GM18873 (cell line): Measurements from ENCODE around the gene LCOR.
"Not testable (repeated sequence)": the region's sequence is repeated elsewhere in the genome, so short reads cannot be mapped to it uniquely, and the experiment has no call there.

Experiments used
- ATAC-seq: cut with Tn5 transposase; IDR thresholded peaks from one replicate; pipeline ENCODE4 v1.9.1; 2021; ENCODE audit warnings: mild to moderate bottlenecking, moderate library complexity, moderate number of reproducible peaks; ENCODE audit not compliant: unreplicated experiment, low FRiP score

Gene LCOR

DNA sequence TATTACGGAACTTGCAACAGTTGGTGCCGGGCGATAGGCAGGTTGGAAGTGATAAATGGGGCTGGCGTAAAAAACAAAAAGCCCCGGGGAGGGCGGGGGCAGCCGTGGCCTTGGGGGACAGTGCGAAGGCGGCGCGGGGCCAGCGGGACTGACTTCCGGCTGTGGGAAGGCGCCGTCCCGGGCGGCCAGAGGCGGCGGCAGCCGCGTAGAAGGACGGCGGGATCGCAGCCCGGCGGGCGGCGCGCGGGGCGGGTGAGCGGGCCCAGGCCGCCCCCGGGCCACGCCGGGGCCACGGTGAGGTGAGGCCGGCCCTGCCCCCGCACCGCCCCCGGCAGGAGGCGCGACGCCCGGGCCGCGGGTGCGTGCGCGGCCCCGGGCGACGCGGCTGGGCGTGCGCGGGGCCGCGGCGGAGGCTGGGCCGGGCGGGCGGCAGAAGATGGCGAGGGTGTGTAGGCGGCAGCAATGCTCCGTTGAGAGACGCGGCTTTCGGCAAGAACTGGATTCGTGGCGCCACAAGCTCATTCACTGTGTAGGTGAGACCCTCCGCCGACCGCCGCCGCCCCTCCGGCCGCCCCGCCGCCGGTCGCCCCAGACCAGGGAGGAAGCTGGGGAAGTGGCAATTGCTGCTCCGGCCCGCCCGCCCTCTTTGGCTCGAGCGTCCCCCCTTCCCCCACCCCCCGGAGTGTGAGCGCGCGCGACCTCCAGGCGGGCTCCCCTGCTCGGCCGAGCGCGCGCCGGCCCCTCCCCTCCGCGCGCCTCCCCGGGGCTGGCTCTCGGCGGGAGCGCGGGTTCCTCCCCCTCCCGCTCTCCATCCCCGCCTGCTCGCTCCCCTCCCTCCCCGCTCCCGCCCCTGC lies at the start of gene LCOR:
Gene LCOR, plus strand, starts transcription at position 432 of the 854 bp plus-strand sequence. CDS start 116,760 bp downstream, outside the sequence.
- peak; percentile 43 for ATAC-seq

DNA sequence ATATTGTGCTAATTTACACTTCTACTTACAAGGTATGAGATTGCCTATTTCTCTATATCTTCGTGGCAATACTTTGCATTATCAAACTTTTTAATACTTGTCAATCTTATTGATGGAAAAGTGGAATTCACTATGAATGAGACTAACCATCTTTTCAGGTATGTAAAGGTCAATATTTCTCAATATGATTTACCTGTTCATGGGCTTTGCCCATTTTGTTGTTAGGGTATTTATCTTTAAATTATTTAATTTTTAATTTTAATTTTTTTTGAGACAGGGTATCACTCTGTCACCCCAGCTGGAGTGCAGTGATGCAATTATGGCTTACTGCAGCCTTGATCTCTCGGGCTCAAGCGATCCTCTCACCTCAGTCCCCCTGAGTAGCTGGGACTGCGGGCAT lies 47.8 kb upstream of the LCOR start:
- ATAC-seq: no peak

DNA sequence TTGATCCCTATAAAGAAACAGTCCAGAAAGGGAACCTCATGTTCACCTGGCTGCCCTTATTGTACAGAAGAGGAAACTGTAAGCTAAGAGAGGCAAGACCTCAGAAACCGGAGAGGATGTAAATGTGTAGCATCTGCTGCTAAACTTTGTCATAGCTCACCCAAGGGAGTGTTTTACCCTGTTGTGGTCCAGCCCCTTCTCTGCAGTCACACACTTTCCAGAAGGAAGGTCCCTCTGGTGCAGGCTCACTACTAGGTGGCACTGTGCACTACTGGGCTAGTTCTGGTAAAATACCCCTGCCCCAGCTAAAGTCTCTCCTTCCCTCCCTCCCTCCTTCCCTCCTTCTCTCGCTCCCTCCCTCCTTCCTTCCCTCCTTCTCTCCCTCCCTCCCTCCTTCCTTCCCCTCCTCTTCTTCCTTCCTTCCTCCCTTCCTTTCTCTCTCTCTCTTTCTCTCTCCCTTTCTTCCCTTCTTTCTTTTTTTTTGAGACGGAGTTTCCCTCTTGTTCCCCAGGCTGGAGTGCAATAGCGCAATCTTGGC lies 42.5 kb upstream of the LCOR start:
- ATAC-seq: peak; percentile 50

- ATAC-seq: no peak
Observed at GRCh38 chr10:96791902-96792301, 40.2 kb upstream of the LCOR start.

DNA sequence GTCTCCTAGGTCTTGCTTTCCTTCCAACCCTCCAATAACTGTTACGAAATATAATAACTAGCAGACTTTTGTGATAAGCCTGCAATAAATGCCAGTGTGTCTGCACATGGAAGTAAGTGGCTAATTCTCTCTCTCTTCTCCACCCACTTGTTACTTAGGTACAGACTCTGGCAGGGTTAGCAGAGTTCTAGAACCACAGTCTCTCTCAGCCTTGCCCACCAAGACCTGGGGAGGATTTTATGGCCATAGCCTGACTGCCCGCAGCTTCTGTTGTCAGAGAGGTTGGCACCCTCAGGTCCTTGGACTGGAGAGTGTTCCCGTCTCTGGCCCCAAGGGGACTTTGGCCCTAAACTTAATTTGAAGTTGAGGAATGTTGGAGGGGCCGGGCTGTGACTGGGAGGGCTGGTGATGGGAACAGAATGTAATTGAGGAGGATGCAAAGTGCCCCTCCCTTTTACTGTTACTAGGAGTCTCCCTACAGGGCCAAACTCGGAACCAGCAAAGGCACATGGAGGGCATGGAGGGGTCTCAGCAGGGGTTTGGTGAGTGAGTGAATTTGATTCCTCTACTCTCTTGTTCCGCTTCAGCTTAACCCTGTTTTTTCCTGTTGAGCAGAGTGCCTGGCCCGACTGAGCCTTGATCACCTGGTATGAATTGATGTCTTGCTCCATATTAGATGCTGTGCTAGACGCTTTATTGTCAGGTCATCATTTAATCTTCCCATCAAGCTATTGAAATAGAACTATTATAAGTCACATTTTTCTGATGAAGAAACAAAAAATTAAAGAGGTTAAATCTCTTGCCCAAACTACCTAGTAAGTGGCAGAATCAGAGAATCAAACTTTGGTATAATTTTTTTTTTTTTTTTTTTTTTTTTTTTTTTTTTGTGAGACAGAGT lies 37.0 kb upstream of the LCOR start:
- no peak for ATAC-seq

- no peak for ATAC-seq
Observed at GRCh38 chr10:96797485-96797884, 34.6 kb upstream of the LCOR start.

DNA sequence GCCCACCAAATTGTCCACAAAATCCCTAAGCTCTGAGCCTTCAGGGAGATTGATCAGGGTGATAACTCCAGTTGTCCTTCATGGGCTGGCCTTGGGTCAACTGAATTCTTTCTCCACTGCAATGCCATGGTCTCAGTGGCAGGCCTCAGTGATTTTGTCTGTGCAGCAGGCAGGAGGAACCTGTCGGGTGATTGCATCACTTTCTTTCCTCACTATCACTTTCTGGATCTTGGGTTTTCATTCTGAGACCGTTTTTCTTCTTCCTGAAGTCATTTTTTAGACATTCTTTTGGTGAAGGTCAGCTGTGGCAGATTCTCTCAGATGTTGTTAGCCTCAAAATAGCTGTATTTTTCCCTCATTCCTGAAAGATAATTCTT lies 28.8 kb upstream of the LCOR start:
- no peak for ATAC-seq

DNA sequence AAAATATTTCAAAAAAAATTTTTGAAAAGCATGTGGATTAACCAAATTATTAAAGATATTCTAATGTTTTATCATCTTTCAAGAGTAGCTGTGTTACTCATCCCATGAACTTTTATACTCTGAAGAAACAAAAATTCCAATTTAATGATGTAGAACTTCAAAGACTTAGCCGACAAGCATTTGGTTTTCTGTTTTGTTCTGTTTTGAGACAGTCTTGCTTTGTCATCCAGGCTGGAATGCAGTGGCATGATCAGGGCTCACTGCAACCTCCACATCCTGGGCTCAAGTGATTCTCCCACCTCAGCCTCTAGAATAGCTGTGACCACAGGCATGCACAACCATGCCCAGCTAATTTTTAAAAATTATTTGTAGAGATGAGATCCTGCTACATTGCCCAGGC lies 17.8 kb upstream of the LCOR start:
- no peak for ATAC-seq

DNA sequence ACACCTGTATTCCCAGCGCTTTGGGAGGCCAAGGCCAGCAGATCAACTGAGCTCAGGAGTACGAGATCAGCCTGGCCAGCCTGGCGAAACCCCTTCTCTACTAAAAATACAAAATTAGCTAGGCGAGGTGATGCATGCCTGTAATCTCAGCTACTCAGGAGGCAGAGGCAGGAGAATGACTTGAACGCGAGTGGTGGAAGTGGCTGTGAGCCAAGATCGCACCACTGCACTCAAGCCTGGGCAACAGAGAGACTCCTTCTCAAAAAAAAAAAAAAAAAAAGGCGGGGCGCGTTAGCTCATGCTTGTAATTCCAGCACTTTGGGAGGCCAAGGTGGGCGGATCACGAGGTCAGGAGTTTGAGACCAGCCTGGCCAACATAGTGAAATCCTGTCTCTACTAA lies 13.1 kb upstream of the LCOR start:
- not testable (repeated sequence) for ATAC-seq

- ATAC-seq: no peak
Observed at GRCh38 chr10:96820765-96821164, 11.3 kb upstream of the LCOR start.

DNA sequence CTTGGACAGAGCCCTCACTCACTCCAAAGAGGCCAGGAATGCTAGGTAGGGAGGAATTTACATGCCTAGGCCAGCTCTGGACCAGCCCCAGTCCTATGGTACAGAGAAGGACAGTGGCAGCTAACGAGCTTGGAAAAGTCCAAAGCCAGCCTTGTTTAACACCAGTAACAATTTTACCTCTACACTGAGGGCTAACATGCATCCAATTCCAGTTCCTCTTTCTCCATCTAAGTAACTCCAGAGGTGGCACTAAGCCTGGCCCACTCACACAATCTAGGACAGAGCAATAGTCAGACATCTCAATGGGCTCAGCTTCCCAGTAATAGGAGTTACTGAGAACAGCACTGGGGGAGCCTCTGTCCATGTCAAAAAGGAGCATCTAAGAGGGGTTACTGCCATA lies 5.7 kb upstream of the LCOR start:
- ATAC-seq: no peak

GRCh38 chr10:96828609-96829008 lies 3.5 kb upstream of the LCOR start:
- ATAC-seq: no peak

DNA sequence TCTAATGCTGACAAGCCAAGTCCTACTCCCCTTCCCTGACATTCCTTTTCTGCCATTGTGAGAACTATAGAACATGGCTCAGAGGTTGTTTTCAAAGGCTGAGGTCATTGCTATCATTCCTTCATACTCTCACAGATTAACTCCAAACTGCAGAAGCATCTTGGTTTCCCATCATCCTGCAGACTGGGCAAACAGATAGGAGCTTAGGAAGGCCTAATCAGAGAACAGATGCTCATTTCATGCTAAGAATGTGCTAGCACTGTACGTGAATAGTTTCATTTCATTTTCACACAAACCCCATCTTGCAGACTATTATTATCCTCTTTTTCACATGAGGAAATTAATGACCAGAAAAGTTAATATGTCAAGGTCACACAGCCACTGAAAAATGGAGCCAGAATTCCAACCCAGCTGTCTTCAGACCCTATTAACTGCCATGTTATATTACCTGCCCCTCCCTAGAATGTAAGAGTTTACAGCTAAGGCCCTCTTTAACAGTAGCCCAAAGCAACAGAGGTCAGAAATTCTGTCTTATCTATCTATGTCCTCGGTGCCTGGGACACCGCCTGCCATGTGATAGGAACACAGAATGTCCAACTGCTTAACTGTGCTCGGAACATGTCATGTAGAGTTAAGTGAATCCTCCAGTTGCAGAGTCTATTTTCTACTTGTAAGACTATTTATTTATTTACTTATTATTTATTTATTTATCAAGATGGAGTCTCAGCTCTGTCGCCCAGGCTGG lies 2.9 kb upstream of the LCOR start:
- ATAC-seq: no peak

- no peak for ATAC-seq
Observed at GRCh38 chr10:96830511-96831199, 1.4 kb upstream of the LCOR start.

DNA sequence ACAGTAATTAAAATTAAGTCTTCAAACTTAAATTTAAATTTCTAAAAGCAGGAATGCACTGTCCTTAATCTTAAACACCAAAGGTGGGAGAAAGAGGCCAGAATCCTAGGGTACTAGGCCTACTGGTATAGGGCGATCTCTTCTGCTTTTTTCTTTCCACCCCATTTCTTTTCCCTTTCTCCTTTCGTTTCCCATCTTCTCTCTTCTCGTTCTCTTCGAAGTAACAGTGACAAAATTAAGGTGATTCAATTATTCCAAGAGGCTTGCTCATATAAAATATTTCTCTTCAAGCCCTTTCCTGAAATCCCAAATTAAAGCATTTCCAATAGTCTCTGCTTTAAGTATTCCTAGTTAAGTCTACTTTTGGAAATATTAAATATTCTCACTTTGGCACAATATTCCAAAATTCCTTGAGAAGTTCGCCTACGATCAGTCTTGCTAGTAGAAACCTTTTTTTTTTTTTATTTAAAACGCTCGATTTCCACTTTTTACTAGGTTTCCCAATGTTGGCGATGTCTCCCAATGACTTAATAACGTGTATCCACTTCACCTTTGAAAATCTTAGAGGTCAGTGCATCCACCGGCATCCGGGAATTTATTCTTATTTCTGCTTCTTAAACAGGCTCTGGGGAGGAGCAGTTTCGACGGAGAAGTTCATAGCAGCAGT lies 765 bp upstream of the LCOR start:
- ATAC-seq: no peak

GRCh38 chr10:96832721-96833219 lies 672 bp downstream of the LCOR start:
- ATAC-seq: peak; percentile 49

GRCh38 chr10:96833220-96834001 lies 1.3 kb downstream of the LCOR start:
- no peak for ATAC-seq

- no peak for ATAC-seq
Observed at GRCh38 chr10:96834120-96834519, 2.0 kb downstream of the LCOR start.
